B cell (primary cell): ENCODE measurements around the gene VASN. TPM values are rescaled to one million over a fixed set of nuclear protein-coding genes. Genes with fewer than 3 reads are reported as not detected.

Source experiments
- ATAC-seq: fragments of 200-7000 bp; cut with Tn5 transposase; one replicate; pipeline ENCODE4 v1.10.0; 2021; ENCODE audit warnings: low read depth, mild to moderate bottlenecking, moderate number of reproducible peaks, moderate library complexity
- CTCF ChIA-PET: fragments of 350-600 bp; sonication (Branson Sonifier 250); formaldehyde crosslinking; loops from one replicate; lab custom pipeline; 2021; ENCODE audit warnings: antibody characterized with exemption, inconsistent platforms; lab: Charles Lee
- POLR2A ChIA-PET: fragments of 350-600 bp; sonication (Branson Sonifier 250); formaldehyde crosslinking; loops from one replicate; lab custom pipeline; 2021; ENCODE audit warnings: antibody characterized with exemption; lab: Charles Lee
- DNase-seq: peaks from one replicate; pipeline ENCODE4 v3.0.0; 2013
- H2AFZ ChIP-seq: 2 replicates; pipeline ENCODE4 v1.6.1; 2012; ENCODE audit warnings: mild to moderate bottlenecking, low read depth, low read length; ENCODE audit not compliant: insufficient read depth, poor library complexity, severe bottlenecking
- H3K27ac ChIP-seq, 2 donors: 1 replicate in 1 of 2; 2 replicates in 1 of 2; pipeline ENCODE4 v1.5.1; 2012 to 2013; ENCODE audit warnings: low read length in 2 of 2, mild to moderate bottlenecking in 2 of 2, moderate library complexity in 1 of 2
- H3K27me3 ChIP-seq, 4 experiments: fragments of 200-600 bp in 1 of 4; sonication (generic) in 1 of 4; replicated peaks in 1 of 4; 1 replicate in 2 of 4; 2 replicates in 2 of 4; pipeline versions ENCODE4 v1.6.1 to v1.7.0; 2013 to 2016; ENCODE audit warnings: low read length in 3 of 4, mild to moderate bottlenecking in 2 of 4, mixed read lengths in 1 of 4, moderate library complexity in 1 of 4; ENCODE audit not compliant: insufficient read depth in 4 of 4, control insufficient read depth in 3 of 4; ENCODE audit errors: control extremely low read depth in 1 of 4
- H3K36me3 ChIP-seq, 2 experiments: replicated peaks in 1 of 2; 1 replicate in 1 of 2; 2 replicates in 1 of 2; pipeline versions ENCODE4 v1.6.1 to v1.7.1; 2013; ENCODE audit warnings: low read length in 1 of 2; ENCODE audit not compliant: insufficient read depth in 2 of 2, control insufficient read depth in 1 of 2; ENCODE audit errors: control extremely low read depth in 1 of 2, extremely low read depth in 1 of 2
- H3K4me1 ChIP-seq, 2 donors: fragments of 200-600 bp in 1 of 2; sonication (generic) in 1 of 2; 1 replicate in 1 of 2; 2 replicates in 1 of 2; pipeline versions ENCODE4 v1.5.1 to v1.6.1; 2013 to 2017; ENCODE audit warnings: low read length in 2 of 2; ENCODE audit not compliant: control insufficient read depth in 2 of 2, insufficient read depth in 2 of 2
- H3K4me2 ChIP-seq: replicated peaks from 2 replicates; pipeline ENCODE3; 2012; ENCODE audit warnings: mild to moderate bottlenecking, low read depth, low read length; ENCODE audit not compliant: poor library complexity, severe bottlenecking
- H3K4me3 ChIP-seq, 5 experiments: fragments of 200-600 bp in 1 of 5; sonication (generic) in 1 of 5; 1 replicate in 3 of 5; 2 replicates in 2 of 5; pipeline versions ENCODE4 v1.5.1 to v1.7.0; 2011 to 2016; ENCODE audit warnings: low read length in 4 of 5, mild to moderate bottlenecking in 4 of 5, low read depth in 2 of 5, control low read depth in 1 of 5, moderate library complexity in 1 of 5; ENCODE audit not compliant: insufficient read depth in 1 of 5; ENCODE audit errors: control extremely low read depth in 1 of 5, extremely low read depth in 1 of 5
- H3K79me2 ChIP-seq: fragments of 200-600 bp; sonication (generic); one replicate; pipeline ENCODE4 v1.6.0; 2016; ENCODE audit warnings: low read length; ENCODE audit not compliant: control insufficient read depth, insufficient read depth
- H3K9ac ChIP-seq: fragments of 200-600 bp; sonication (generic); 2 replicates; pipeline ENCODE4 v1.6.1; 2017; ENCODE audit warnings: mild to moderate bottlenecking, low read length, moderate library complexity
- H3K9me3 ChIP-seq, 3 donors: one replicate each; pipeline versions ENCODE4 v1.6.1 to v1.7.1; 2013; ENCODE audit warnings: low read length in 2 of 3; ENCODE audit not compliant: control insufficient read depth in 2 of 3, insufficient read depth in 1 of 3; ENCODE audit errors: control extremely low read depth in 1 of 3
- H4K20me1 ChIP-seq: 2 replicates; pipeline ENCODE4 v1.6.0; 2012; ENCODE audit warnings: mild to moderate bottlenecking, low read length; ENCODE audit not compliant: insufficient read depth, control insufficient read depth, poor library complexity, severe bottlenecking
- H3K27ac Mint-ChIP-seq: one replicate; pipeline ENCODE4 v1.8.0; 2021; ENCODE audit warnings: mixed read lengths
- H3K27me3 Mint-ChIP-seq: one replicate; pipeline ENCODE4 v1.8.0; 2021; ENCODE audit warnings: mixed read lengths
- H3K4me1 Mint-ChIP-seq: one replicate; pipeline ENCODE4 v1.8.0; 2021; ENCODE audit warnings: mixed read lengths
- H3K4me3 Mint-ChIP-seq: one replicate; pipeline ENCODE4 v1.8.0; 2021; ENCODE audit warnings: mixed read lengths
- H3K9me3 Mint-ChIP-seq: one replicate; pipeline ENCODE4 v1.8.0; 2022; ENCODE audit warnings: mixed read lengths; ENCODE audit not compliant: insufficient read depth
- CTCF ChIP-seq: fragments of 200-600 bp; IDR thresholded peaks from one replicate; pipeline ENCODE4 v1.8.0; 2022; ENCODE audit warnings: antibody characterized with exemption, mild to moderate bottlenecking
- EZH2 ChIP-seq: IDR thresholded peaks from 2 replicates; pipeline ENCODE4 v1.6.1; 2012; ENCODE audit warnings: borderline replicate concordance, low read depth, mild to moderate bottlenecking, moderate library complexity, low read length; ENCODE audit not compliant: insufficient read depth, poor library complexity, severe bottlenecking
- WGBS: methylation state at CpG from one replicate; pipeline ENCODE4 v1.1.5; 2013; ENCODE audit warnings: missing lambda C conversion rate; ENCODE audit not compliant: insufficient coverage; 5-methylcytosine and 5-hydroxymethylcytosine counted together
- intact Hi-C: fragments of 100-400 bp; cut with micrococcal nuclease; formaldehyde crosslinking; loops from one replicate; pipeline ENCODE4 v1.10.0; 2022
- polyA plus RNA-seq: library from polyadenylated mRNA; depleted of rRNA; stranded (reverse); fragments of >200 nt; gene quantifications from 2 replicates; pipeline ENCODE4 v1.2.3, GENCODE V29; 2012
- total RNA-seq, 2 donors: library from RNA; stranded (reverse); fragments of 120-200 nt in 1 of 2; gene quantifications; 1 replicate in 1 of 2; 2 replicates in 1 of 2; pipeline versions ENCODE4 v1.2.3 to v1.2.4, GENCODE V29; 2013 to 2022

VASN gene
- total and polyA plus RNA-seq, 2 donors (not counting 1 experiment from before 2014, with no cell fraction given): 0.57 to 0.76 TPM

- H3K27me3 Mint-ChIP-seq: no peaks in the 10 kb centered on the region
- ATAC-seq (no peak), DNase-seq (no peak)
- Histone ChIP-seq H3K27ac (no peak overlapping the region), H3K79me2 (peaks cover 69% of the 10 kb centered on the region), H4K20me1 (peaks cover 63% of the 10 kb centered on the region), H3K4me3 (peak overlapping the region in 1 of 5 experiments; percentile 6), H3K27me3 (no peaks in the 10 kb centered on the region), H2AFZ (no peak overlapping the region), H3K4me1 (peaks cover 6 to 12% of the 10 kb centered on the region in 2 donors), H3K9me3 (no peaks in the 10 kb centered on the region), H3K4me2 (no peak overlapping the region), H3K9ac (no peak overlapping the region), H3K36me3 (peaks cover 0 to 1% of the 10 kb centered on the region in 2 experiments)
- TF ChIP-seq EZH2 (no peak), CTCF (no peak)
- H3K4me1 Mint-ChIP-seq: peaks cover 18% of the 10 kb centered on the region
- no peaks in the 10 kb centered on the region for H3K9me3 Mint-ChIP-seq
- ChIA-PET POLR2A (no interaction called here), CTCF (interaction anchor here (0.8 to 2.0 kb wide), 5 partner anchors 10 to 57 kb away, joined by 3 to 7 read pairs (median 4); no protein-coding TSS in a partner anchor)
- peak overlapping the region; percentile 41 for H3K27ac Mint-ChIP-seq
- intact Hi-C loops: no loop called here
- H3K4me3 Mint-ChIP-seq: no peak overlapping the region
- 84% methylated on average over 10 of the region's 14 CpGs for WGBS
These were observed 25.5 kb upstream of the VASN start for GRCh38 chr16:4345836-4346781.

- H3K4me3 Mint-ChIP-seq: no peak overlapping the region
- no peak for DNase-seq
- no peak overlapping the region for H3K27ac Mint-ChIP-seq
- WGBS: 95% methylated on average over 7 of the region's 8 CpGs
- H3K9me3 Mint-ChIP-seq: no peaks in the 10 kb centered on the region
- intact Hi-C loops: no loop called here
- no peak overlapping the region for H3K4me2 ChIP-seq
- ATAC-seq: no peak
- H3K27ac ChIP-seq: no peak overlapping the region
- ChIA-PET CTCF (interaction anchor here (1.7 to 2.0 kb wide), 2 partner anchors 12 to 56 kb away, joined by 5 to 7 read pairs; no protein-coding TSS in a partner anchor), POLR2A (no interaction called here)
- H3K9ac ChIP-seq: no peak overlapping the region
- H3K27me3 ChIP-seq: no peaks in the 10 kb centered on the region
- H3K27me3 Mint-ChIP-seq: no peaks in the 10 kb centered on the region
- no peaks in the 10 kb centered on the region for H3K9me3 ChIP-seq
- peaks cover 24% of the 10 kb centered on the region for H3K4me1 Mint-ChIP-seq
- H2AFZ ChIP-seq: no peak overlapping the region
- H4K20me1 ChIP-seq: peaks cover 54% of the 10 kb centered on the region
- H3K4me3 ChIP-seq: no peak overlapping the region
- H3K79me2 ChIP-seq: peaks cover 60% of the 10 kb centered on the region
- TF ChIP-seq EZH2 (no peak), CTCF (no peak)
- peaks cover 9 to 17% of the 10 kb centered on the region in 2 donors for H3K4me1 ChIP-seq
- peaks cover 0 to 1% of the 10 kb centered on the region in 2 experiments for H3K36me3 ChIP-seq
These were observed 24.6 kb upstream of the VASN start for GRCh38 chr16:4347010-4347409.
